GM10266 (cell line): ENCODE data around the gene HOXC4.

Source experiments
- DNase-seq: peaks from one replicate; pipeline ENCODE4 v3.0.0; 2012; ENCODE audit errors: extremely low spot score
- TF ChIP-seq, protein P1 (sequence below): IDR thresholded peaks from 2 replicates; pipeline ENCODE4 v1.5.1; 2012; ENCODE audit warnings: mild to moderate bottlenecking, low read depth; ENCODE audit not compliant: control insufficient read depth, insufficient read depth; ENCODE audit errors: missing control alignments

HOXC4 gene

DNA sequence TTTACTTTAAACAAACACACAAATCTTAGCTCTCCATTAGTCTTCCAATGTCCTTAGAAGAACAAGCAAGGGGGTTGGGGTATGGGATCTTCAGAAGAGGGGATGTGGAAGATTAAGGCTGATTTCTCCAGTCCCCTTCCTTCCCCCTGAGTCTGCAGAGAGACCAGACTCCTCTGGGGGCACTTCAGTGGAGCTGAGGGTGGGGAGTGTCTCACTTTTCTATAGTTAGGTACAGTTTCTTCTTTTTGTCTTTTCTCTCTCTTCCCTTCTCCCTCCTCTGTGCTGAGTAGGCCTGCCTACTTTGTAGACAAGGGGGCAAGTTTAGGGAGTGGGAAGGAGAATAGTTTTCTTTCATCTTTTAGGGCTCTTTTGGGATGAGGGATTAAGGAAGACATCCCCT, 2.5 kb downstream of the HOXC4 start:
- TF ChIP-seq, protein P1, sequence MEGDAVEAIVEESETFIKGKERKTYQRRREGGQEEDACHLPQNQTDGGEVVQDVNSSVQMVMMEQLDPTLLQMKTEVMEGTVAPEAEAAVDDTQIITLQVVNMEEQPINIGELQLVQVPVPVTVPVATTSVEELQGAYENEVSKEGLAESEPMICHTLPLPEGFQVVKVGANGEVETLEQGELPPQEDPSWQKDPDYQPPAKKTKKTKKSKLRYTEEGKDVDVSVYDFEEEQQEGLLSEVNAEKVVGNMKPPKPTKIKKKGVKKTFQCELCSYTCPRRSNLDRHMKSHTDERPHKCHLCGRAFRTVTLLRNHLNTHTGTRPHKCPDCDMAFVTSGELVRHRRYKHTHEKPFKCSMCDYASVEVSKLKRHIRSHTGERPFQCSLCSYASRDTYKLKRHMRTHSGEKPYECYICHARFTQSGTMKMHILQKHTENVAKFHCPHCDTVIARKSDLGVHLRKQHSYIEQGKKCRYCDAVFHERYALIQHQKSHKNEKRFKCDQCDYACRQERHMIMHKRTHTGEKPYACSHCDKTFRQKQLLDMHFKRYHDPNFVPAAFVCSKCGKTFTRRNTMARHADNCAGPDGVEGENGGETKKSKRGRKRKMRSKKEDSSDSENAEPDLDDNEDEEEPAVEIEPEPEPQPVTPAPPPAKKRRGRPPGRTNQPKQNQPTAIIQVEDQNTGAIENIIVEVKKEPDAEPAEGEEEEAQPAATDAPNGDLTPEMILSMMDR = no peak
- DNase-seq = no peak

- TF ChIP-seq, protein P1 = no peak
- DNase-seq = no peak
These were observed 4.6 kb downstream of the HOXC4 start for GRCh38 chr12:54058128-54058768.

DNA sequence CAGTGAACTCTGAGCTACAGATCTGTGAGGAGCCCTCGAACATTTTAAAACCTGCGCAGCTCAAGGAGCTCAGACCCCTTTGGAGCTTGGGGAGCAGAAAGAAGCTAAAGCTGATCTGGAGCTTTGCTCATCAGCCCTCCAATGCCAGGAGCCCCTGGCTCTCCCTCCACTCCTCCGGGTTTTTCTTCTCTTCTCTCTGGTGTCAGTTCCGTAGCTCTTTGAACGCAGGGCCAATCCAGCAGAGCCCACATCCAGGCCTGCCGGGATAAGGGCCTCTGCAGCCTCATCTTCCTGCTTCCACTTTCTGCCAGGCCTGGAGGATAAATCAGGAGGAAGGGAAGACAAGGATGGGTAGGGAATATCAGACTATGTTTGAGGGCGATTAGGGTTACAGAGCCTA, 6.0 kb downstream of the HOXC4 start:
- DNase-seq = no peak
- TF ChIP-seq, protein P1 = no peak

DNA sequence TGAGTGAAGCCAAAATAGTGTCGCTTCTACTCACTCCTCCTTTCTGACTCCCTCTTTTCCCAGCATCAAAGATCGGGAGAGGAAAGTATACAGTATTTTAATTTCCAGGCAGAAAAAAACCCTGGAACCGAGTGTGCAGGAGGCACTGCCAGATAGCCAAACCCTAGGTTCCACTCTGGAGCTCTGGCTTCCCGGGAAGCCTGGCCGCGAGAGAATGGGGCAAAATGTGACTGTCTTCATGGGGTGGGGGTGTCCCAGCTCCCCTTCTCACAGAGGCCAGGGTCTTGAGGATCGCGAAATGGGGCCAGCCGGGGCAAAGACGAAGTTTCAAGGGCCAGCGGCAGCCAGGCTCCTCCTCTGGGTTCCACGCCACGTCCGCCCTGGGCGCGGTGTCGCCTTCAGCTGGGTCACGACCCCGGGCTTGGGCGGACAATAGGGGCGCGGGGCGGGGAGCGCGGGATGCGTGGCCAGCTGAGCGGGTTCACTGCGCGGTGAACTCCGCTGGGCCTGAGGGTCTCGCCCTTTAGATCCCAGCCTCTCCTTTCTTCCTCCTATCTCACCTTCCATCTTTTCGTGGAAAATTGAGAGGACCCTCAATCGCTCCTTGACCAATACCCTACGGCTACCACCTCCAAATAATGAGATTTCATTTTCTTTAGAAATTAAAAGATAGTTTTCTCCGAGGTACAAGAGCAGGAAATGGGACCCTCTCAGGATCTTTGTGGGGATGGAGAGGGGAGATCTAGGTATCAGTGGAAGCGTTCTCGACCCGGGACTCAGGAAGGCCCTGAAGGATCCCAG, 6.7 kb downstream of the HOXC4 start:
- no peak for DNase-seq
- TF ChIP-seq, protein P1 = no peak

GRCh38 chr12:54060975-54061778, 7.5 kb downstream of the HOXC4 start:
- DNase-seq = no peak
- TF ChIP-seq, protein P1 = no peak

DNA sequence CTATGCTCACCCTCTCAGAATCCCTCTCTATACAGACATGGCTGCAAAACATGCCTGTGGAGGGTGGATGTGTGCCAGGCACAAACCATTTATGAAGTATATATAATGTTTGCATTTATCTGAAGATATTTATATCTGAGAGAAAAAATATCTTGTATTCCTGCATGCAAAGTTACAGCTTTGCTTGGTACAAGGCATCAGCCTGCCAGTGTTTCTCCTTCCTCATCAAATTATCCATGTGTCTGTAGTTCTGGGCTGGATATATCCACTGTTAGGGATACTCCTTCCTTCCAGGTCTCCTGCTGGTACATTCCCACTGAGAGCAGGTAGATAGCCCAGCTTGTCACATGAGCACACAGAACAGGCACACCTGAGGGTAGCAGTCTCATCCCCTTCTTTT, 12.0 kb downstream of the HOXC4 start:
- TF ChIP-seq, protein P1 = no peak
- DNase-seq = no peak

GRCh38 chr12:54066408-54066807, 12.8 kb downstream of the HOXC4 start:
- DNase-seq = no peak
- TF ChIP-seq, protein P1 = no peak
